GM12878 (cell line): ENCODE data around the gene KRTAP2-1.

ENCODE experiments used
- CEBPB ChIP-seq, 2 experiments: fragments of 150-350 bp in 1 of 2; IDR thresholded peaks; 2 replicates each; pipeline ENCODE4 v1.6.1; 2012 to 2014; ENCODE audit warnings: low read depth in 2 of 2, low read length in 2 of 2, borderline replicate concordance in 1 of 2, inconsistent platforms in 1 of 2
- EP300 ChIP-seq, 2 experiments: fragments of 150-350 bp in 1 of 2; IDR thresholded peaks; 2 replicates each; pipeline ENCODE4 v1.6.1; 2011 to 2012; ENCODE audit warnings: low read depth in 2 of 2, low read length in 2 of 2, borderline replicate concordance in 1 of 2, improper control_type of control experiment in 1 of 2, inconsistent platforms in 1 of 2; ENCODE audit not compliant: control insufficient read depth in 1 of 2
- EZH2 ChIP-seq: IDR thresholded peaks from 2 replicates; pipeline ENCODE4 v1.6.1; 2012; ENCODE audit warnings: low read depth, mild to moderate bottlenecking, control low read depth, inconsistent platforms, low read length, borderline replicate concordance; ENCODE audit not compliant: control insufficient read depth
- GABPA ChIP-seq: IDR thresholded peaks from 2 replicates; pipeline ENCODE4 v1.6.1; 2014; ENCODE audit warnings: antibody characterized with exemption, low read depth, mild to moderate bottlenecking, inconsistent platforms
- IRF4 ChIP-seq: IDR thresholded peaks from 2 replicates; pipeline ENCODE4 v1.6.1; 2011; ENCODE audit warnings: low read depth, low read length
- RCOR1 ChIP-seq: conservative IDR thresholded peaks from 2 replicates; pipeline ENCODE4 v1.6.1; 2012; ENCODE audit warnings: low read depth, low read length, improper control_type of control experiment
- SMC3 ChIP-seq: IDR thresholded peaks from 2 replicates; pipeline ENCODE4 v1.6.1; 2011; ENCODE audit warnings: low read length, improper control_type of control experiment, borderline replicate concordance
- TF ChIP-seq, protein P1 (sequence below), 3 experiments: IDR thresholded peaks in 2 of 3; conservative IDR thresholded peaks in 1 of 3; 2 replicates each; pipeline ENCODE4 v1.5.1; 2011; ENCODE audit warnings: low read depth in 3 of 3, low read length in 3 of 3, mild to moderate bottlenecking in 3 of 3, control low read depth in 2 of 3, moderate library complexity in 2 of 3, inconsistent platforms in 1 of 3, mixed read lengths in 1 of 3; ENCODE audit not compliant: control insufficient read depth in 2 of 3, insufficient read depth in 1 of 3; ENCODE audit errors: extremely low read depth in 1 of 3

DNA sequence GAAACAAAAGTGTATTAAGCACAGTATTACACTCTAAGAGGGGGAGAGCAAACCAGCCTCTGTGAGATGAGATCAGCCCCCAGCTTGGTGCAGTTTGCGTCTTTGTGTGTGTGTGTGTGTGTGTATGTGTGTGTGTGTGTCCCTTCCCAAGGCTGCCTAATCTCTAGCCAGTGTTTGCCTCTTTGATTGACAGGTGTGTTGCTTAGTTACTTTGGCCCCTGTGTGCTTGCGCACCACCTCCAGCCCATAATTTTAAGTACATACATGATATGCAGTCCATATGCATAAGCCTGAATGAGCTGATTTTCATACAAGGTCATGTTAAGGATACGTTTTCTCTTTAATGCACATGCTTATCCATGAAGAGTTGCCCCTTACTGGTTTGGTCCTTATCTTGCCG is 45.3 kb downstream of the KRTAP2-1 start:
- TF ChIP-seq IRF4 = no peak
- no peak for TF ChIP-seq EP300 (IDR thresholded peaks at IDR 0.05; ENCODE audit: borderline replicate concordance in 1 of 2, control insufficient read depth in 1 of 2, low read depth in 2 of 2, low read length in 2 of 2)
- TF ChIP-seq GABPA = no peak
- TF ChIP-seq SMC3 = no peak
- TF ChIP-seq CEBPB (IDR thresholded peaks at IDR 0.05; ENCODE audit: borderline replicate concordance in 1 of 2, low read depth in 2 of 2, low read length in 2 of 2) = no peak
- TF ChIP-seq, protein P1, sequence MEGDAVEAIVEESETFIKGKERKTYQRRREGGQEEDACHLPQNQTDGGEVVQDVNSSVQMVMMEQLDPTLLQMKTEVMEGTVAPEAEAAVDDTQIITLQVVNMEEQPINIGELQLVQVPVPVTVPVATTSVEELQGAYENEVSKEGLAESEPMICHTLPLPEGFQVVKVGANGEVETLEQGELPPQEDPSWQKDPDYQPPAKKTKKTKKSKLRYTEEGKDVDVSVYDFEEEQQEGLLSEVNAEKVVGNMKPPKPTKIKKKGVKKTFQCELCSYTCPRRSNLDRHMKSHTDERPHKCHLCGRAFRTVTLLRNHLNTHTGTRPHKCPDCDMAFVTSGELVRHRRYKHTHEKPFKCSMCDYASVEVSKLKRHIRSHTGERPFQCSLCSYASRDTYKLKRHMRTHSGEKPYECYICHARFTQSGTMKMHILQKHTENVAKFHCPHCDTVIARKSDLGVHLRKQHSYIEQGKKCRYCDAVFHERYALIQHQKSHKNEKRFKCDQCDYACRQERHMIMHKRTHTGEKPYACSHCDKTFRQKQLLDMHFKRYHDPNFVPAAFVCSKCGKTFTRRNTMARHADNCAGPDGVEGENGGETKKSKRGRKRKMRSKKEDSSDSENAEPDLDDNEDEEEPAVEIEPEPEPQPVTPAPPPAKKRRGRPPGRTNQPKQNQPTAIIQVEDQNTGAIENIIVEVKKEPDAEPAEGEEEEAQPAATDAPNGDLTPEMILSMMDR (IDR thresholded peaks at IDR 0.05 in 2 of 3, conservative IDR thresholded peaks at IDR 0.05 in 1 of 3; ENCODE audit: control insufficient read depth in 2 of 3, extremely low read depth in 1 of 3, insufficient read depth in 1 of 3, low read depth in 3 of 3, low read length in 3 of 3) = no peak
- no peak for TF ChIP-seq EZH2
- TF ChIP-seq RCOR1 = no peak
